ENCODE measurements around the gene DLK1. TPM values are rescaled to one million over a fixed set of nuclear protein-coding genes. Genes with fewer than 3 reads are reported as not detected.

The DLK1 gene
- total RNA-seq, 2 donors from 2014 or later, result not detected

- Histone ChIP-seq H3K4me3 (no peak overlapping the region), H3K36me3 (no peaks in the 10 kb centered on the region), H3K27ac (no peak overlapping the region), H3K4me1 (no peaks in the 10 kb centered on the region), H3K27me3 (peaks cover 0 to 9% of the 10 kb centered on the region in 2 donors), H3K9me3 (no peaks in the 10 kb centered on the region)
- DNase-seq (ENCODE audit: low spot score), result no peak
- TF ChIP-seq CTCF (IDR thresholded peaks at IDR 0.05), result no peak
Measured at GRCh38 chr14:100731846-100732765, 5.4 kb downstream of the DLK1 start.

DNA sequence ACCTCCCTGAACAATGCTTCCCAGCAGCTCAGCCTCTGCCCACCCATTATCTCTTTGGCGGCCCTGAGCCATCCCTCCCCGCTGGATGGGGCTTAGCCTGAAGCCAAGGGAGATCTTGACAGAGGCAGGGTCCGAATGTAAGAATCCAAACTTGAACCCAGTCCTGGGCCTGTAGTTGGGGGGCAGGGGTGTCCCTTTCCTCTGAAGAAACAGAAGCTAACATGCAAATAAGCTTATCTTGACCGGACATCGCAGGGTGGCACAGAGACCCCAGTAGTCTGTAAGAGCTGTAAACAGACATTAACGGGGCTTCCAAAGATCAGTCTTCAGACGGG is 6.0 kb downstream of the DLK1 start:
- H3K27ac ChIP-seq, result no peak overlapping the region
- DNase-seq (ENCODE audit: low spot score), result no peak
- no peaks in the 10 kb centered on the region for H3K36me3 ChIP-seq
- no peak for TF ChIP-seq CTCF (IDR thresholded peaks at IDR 0.05)
- no peaks in the 10 kb centered on the region for H3K4me1 ChIP-seq
- peaks cover 0 to 6% of the 10 kb centered on the region in 2 donors for H3K27me3 ChIP-seq
- H3K4me3 ChIP-seq, result no peak overlapping the region
- H3K9me3 ChIP-seq, result no peaks in the 10 kb centered on the region

DNA sequence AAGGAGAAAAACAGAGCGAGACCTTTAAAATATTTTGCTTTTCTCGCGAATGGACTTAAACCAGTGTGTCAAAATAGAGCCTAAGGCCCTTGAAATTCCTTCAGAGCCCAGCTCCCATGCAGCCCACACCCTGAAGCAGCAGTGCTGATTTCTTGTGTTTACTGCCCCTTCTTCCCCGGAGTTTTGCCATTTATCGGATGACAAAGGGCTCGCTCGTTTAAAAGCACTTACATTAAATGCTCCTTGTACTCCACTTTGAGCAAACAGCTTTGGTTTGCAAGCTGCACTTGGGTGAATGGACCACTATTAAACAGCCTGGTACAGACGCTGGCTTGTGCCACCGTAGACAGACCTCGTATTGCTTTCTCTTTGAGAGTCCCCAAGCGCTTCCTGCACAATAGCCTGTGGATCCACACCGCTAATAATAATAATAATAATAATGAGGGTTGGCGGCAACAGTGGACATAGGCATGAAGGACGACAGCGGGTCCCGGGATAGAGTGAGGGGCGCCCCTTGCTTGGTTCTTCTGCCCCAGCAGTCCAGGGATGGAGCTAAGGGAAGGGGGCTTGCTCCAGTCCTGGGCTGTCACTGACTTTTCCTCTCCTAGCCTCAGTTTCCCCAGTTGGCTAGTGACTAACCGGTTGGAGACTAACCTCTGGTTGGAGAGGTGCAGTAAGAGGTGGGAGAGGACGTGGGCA is 6.6 kb downstream of the DLK1 start:
- Histone ChIP-seq H3K27me3 (peaks cover 0 to 3% of the 10 kb centered on the region in 2 donors), H3K9me3 (no peaks in the 10 kb centered on the region), H3K36me3 (no peaks in the 10 kb centered on the region), H3K4me1 (no peaks in the 10 kb centered on the region), H3K27ac (no peak overlapping the region), H3K4me3 (no peak overlapping the region)
- TF ChIP-seq CTCF (IDR thresholded peaks at IDR 0.05), result no peak
- no peak for DNase-seq (ENCODE audit: low spot score)

DNA sequence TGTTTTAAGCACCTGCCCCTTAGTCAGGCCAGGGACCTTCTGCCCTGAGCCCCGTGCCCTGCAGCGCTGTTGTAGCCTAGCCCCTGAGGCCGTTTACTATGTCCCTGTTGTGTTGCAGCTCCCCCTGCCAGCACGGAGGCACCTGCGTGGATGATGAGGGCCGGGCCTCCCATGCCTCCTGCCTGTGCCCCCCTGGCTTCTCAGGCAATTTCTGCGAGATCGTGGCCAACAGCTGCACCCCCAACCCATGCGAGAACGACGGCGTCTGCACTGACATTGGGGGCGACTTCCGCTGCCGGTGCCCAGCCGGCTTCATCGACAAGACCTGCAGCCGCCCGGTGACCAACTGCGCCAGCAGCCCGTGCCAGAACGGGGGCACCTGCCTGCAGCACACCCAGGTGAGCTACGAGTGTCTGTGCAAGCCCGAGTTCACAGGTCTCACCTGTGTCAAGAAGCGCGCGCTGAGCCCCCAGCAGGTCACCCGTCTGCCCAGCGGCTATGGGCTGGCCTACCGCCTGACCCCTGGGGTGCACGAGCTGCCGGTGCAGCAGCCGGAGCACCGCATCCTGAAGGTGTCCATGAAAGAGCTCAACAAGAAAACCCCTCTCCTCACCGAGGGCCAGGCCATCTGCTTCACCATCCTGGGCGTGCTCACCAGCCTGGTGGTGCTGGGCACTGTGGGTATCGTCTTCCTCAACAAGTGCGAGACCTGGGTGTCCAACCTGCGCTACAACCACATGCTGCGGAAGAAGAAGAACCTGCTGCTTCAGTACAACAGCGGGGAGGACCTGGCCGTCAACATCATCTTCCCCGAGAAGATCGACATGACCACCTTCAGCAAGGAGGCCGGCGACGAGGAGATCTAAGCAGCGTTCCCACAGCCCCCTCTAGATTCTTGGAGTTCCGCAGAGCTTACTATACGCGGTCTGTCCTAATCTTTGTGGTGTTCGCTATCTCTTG is 7.6 kb downstream of the DLK1 start:
- no peak for DNase-seq (ENCODE audit: low spot score)
- no peak overlapping the region for H3K4me3 ChIP-seq
- H3K4me1 ChIP-seq, result no peaks in the 10 kb centered on the region
- no peaks in the 10 kb centered on the region for H3K27me3 ChIP-seq
- H3K27ac ChIP-seq, result no peak overlapping the region
- no peaks in the 10 kb centered on the region for H3K9me3 ChIP-seq
- no peaks in the 10 kb centered on the region for H3K36me3 ChIP-seq
- TF ChIP-seq CTCF (IDR thresholded peaks at IDR 0.05), result no peak

DNA sequence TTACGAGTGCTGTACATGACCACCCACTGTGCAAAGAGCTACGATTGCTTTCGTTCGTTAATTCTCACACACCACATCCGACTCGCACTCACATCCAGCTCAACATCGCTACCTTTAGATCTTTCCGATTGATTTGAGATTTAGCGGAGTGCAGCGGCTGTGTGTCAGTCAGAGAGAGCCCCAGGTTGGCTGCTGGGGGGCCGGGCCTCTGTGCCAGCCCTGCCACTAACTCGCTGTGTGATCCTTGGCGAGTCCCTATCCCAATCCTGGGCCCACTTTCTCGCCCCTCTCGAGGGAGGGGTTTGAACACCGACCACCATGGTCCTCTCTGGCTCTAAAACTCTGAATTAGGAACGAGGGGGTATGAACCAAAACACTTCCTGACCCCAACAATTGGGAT is 8.6 kb downstream of the DLK1 start:
- Histone ChIP-seq H3K27ac (no peak overlapping the region), H3K4me3 (no peak overlapping the region), H3K27me3 (no peaks in the 10 kb centered on the region), H3K4me1 (no peaks in the 10 kb centered on the region), H3K9me3 (no peaks in the 10 kb centered on the region), H3K36me3 (no peaks in the 10 kb centered on the region)
- no peak for TF ChIP-seq CTCF (IDR thresholded peaks at IDR 0.05)
- DNase-seq (ENCODE audit: low spot score), result no peak

Measured in right atrium auricular region (tissue), 2 donors.